Breast epithelium (tissue), 3 donors: ENCODE measurements around the gene GLIS1.

Experiments
- POLR2A ChIP-seq: fragments of 450-650 bp; IDR thresholded peaks from one replicate; pipeline ENCODE4 v1.6.1; 2016; ENCODE audit warnings: antibody characterized with exemption, mild to moderate bottlenecking, moderate library complexity
- POLR2AphosphoS5 ChIP-seq, 3 donors: sonication (generic); formaldehyde crosslinking; IDR thresholded peaks; one replicate each; pipeline ENCODE4 v1.6.1; 2017; ENCODE audit warnings: antibody characterized with exemption in 3 of 3
- TF ChIP-seq, protein P1 (sequence below), 3 donors: fragments of 450-650 bp; IDR thresholded peaks; one replicate each; pipeline ENCODE4 v1.5.1; 2016 to 2017; ENCODE audit warnings: antibody characterized with exemption in 3 of 3, mild to moderate bottlenecking in 3 of 3, moderate library complexity in 3 of 3

DNA sequence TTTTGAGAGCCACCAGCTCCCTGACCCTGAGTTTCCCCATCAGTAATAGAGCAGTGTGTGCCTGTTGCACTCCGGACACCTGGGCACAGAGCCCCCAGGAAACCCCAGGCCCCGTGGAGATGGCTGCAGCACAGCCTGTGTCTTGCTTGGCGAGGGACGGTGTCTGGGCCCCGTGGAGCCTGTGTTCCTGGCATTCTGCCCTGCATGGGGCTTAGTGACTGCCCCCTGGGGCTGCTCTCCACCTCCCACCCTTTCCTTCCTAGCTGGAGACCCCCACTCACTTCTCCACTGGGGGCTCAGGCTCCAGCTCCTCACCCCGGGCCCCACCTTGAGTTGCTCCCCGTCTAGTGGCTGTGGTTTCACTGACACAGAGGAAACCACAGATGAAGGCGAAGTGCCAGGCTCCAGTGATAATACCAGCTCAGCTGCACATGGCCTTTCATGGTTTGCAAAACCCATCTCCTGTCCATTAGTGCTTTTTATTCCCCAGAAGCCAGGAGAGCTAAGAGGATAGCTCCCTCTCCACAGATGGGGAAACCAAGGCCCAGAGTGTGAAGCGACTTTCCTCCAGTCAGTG is 240.3 kb downstream of the GLIS1 start:
- TF ChIP-seq POLR2AphosphoS5 (IDR thresholded peaks at IDR 0.05) (no peak), POLR2A (no peak)
- TF ChIP-seq, protein P1, sequence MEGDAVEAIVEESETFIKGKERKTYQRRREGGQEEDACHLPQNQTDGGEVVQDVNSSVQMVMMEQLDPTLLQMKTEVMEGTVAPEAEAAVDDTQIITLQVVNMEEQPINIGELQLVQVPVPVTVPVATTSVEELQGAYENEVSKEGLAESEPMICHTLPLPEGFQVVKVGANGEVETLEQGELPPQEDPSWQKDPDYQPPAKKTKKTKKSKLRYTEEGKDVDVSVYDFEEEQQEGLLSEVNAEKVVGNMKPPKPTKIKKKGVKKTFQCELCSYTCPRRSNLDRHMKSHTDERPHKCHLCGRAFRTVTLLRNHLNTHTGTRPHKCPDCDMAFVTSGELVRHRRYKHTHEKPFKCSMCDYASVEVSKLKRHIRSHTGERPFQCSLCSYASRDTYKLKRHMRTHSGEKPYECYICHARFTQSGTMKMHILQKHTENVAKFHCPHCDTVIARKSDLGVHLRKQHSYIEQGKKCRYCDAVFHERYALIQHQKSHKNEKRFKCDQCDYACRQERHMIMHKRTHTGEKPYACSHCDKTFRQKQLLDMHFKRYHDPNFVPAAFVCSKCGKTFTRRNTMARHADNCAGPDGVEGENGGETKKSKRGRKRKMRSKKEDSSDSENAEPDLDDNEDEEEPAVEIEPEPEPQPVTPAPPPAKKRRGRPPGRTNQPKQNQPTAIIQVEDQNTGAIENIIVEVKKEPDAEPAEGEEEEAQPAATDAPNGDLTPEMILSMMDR (IDR thresholded peaks at IDR 0.05): no peak
